Loucy (cell line): ENCODE data around the gene CSPG4.

Experiments used
- EZH2phosphoT487 ChIP-seq: fragments of 200-600 bp; IDR thresholded peaks from 2 replicates; pipeline ENCODE4 v1.6.1; 2018; ENCODE audit warnings: antibody characterized with exemption, mild to moderate bottlenecking, moderate library complexity, borderline replicate concordance
- TF ChIP-seq, protein P1 (sequence below): fragments of 200-600 bp; sonication (generic); conservative IDR thresholded peaks from 2 replicates; pipeline ENCODE4 v1.5.1; 2014; ENCODE audit warnings: mild to moderate bottlenecking, antibody characterized with exemption, low read length

GRCh38 chr15:75695634-75696310, 16.9 kb downstream of the CSPG4 start:
- TF ChIP-seq, protein P1, sequence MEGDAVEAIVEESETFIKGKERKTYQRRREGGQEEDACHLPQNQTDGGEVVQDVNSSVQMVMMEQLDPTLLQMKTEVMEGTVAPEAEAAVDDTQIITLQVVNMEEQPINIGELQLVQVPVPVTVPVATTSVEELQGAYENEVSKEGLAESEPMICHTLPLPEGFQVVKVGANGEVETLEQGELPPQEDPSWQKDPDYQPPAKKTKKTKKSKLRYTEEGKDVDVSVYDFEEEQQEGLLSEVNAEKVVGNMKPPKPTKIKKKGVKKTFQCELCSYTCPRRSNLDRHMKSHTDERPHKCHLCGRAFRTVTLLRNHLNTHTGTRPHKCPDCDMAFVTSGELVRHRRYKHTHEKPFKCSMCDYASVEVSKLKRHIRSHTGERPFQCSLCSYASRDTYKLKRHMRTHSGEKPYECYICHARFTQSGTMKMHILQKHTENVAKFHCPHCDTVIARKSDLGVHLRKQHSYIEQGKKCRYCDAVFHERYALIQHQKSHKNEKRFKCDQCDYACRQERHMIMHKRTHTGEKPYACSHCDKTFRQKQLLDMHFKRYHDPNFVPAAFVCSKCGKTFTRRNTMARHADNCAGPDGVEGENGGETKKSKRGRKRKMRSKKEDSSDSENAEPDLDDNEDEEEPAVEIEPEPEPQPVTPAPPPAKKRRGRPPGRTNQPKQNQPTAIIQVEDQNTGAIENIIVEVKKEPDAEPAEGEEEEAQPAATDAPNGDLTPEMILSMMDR: no peak
- TF ChIP-seq EZH2phosphoT487: no peak
